GM23338 (cell line): ENCODE data around the gene ROBO1. TPM values are rescaled to one million over a fixed set of nuclear protein-coding genes. Genes with fewer than 3 reads are reported as not detected.

Experiments used
- ATAC-seq: fragments of 200-7000 bp; cut with Tn5 transposase; 3 replicates; pipeline ENCODE4 v1.9.1; 2020
- DNase-seq: peaks from one replicate; pipeline ENCODE4 v3.0.0-alpha.2; 2015; ENCODE audit warnings: low spot score
- H2AFZ ChIP-seq: fragments of 200-600 bp; sonication (generic); 2 replicates; pipeline ENCODE4 v1.8.0; 2016; ENCODE audit warnings: antibody characterized with exemption, mild to moderate bottlenecking, moderate library complexity
- H3F3A ChIP-seq: fragments of 200-600 bp; sonication (generic); replicated peaks from 2 replicates; pipeline ENCODE4 v1.8.0; 2017; ENCODE audit warnings: antibody characterized with exemption, mixed run types, low read depth
- H3K27ac ChIP-seq: fragments of 200-600 bp; sonication (generic); 2 replicates; pipeline ENCODE4 v1.6.1; 2016; ENCODE audit warnings: low read depth
- H3K27me3 ChIP-seq: fragments of 200-600 bp; sonication (generic); 2 replicates; pipeline ENCODE4 v1.8.0; 2016; ENCODE audit warnings: mild to moderate bottlenecking, mixed run types, moderate library complexity; ENCODE audit not compliant: insufficient read depth
- H3K36me3 ChIP-seq: fragments of 200-600 bp; sonication (generic); 2 replicates; pipeline ENCODE4 v1.8.0; 2016; ENCODE audit warnings: mild to moderate bottlenecking; ENCODE audit not compliant: insufficient read depth
- H3K4me1 ChIP-seq: fragments of 200-600 bp; sonication (generic); 2 replicates; pipeline ENCODE4 v1.8.0; 2016; ENCODE audit warnings: mild to moderate bottlenecking, moderate library complexity; ENCODE audit not compliant: insufficient read depth
- H3K4me2 ChIP-seq: fragments of 200-600 bp; sonication (generic); 2 replicates; pipeline ENCODE4 v1.7.1; 2017; ENCODE audit warnings: mixed run types
- H3K4me3 ChIP-seq: fragments of 200-600 bp; sonication (generic); 2 replicates; pipeline ENCODE4 v1.6.1; 2016; ENCODE audit warnings: mixed run types
- H3K79me2 ChIP-seq: fragments of 200-600 bp; sonication (generic); replicated peaks from 2 replicates; pipeline ENCODE4 v1.8.0; 2017; ENCODE audit warnings: mild to moderate bottlenecking; ENCODE audit not compliant: insufficient read depth
- H3K9me2 ChIP-seq: fragments of 200-600 bp; sonication (generic); 2 replicates; pipeline ENCODE4 v1.8.0; 2017; ENCODE audit not compliant: insufficient read depth
- H4K20me1 ChIP-seq: fragments of 200-600 bp; sonication (generic); replicated peaks from 2 replicates; pipeline ENCODE4 v1.8.0; 2017; ENCODE audit warnings: mild to moderate bottlenecking; ENCODE audit not compliant: insufficient read depth
- H3K27ac Mint-ChIP-seq: 2 replicates; pipeline ENCODE4 v1.8.0; 2020; ENCODE audit warnings: inconsistent platforms, mild to moderate bottlenecking, moderate library complexity, mixed read lengths
- H3K27me3 Mint-ChIP-seq: 3 replicates; pipeline ENCODE4 v1.8.0; 2022; ENCODE audit warnings: low read depth, mild to moderate bottlenecking, moderate library complexity, mixed read lengths, inconsistent platforms; ENCODE audit not compliant: insufficient read depth, poor library complexity
- H3K36me3 Mint-ChIP-seq: 3 replicates; pipeline ENCODE4 v1.8.0; 2021; ENCODE audit warnings: low read depth, mild to moderate bottlenecking, inconsistent platforms, moderate library complexity, mixed read lengths
- H3K4me1 Mint-ChIP-seq: 3 replicates; pipeline ENCODE4 v1.8.0; 2020; ENCODE audit warnings: mild to moderate bottlenecking, inconsistent platforms, mixed read lengths
- H3K4me3 Mint-ChIP-seq: 3 replicates; pipeline ENCODE4 v1.8.0; 2021; ENCODE audit warnings: moderate library complexity, mild to moderate bottlenecking, inconsistent platforms, mixed read lengths
- H3K9me3 Mint-ChIP-seq: 3 replicates; pipeline ENCODE4 v1.8.0; 2020; ENCODE audit warnings: moderate library complexity, mild to moderate bottlenecking, inconsistent platforms, mixed read lengths
- CREB1 ChIP-seq: fragments of 250-450 bp; sonication (Bioruptor Pico); IDR thresholded peaks from 2 replicates; pipeline ENCODE4 v1.5.0; 2020; ENCODE audit warnings: low read depth, mild to moderate bottlenecking, moderate library complexity
- CTCF ChIP-seq, 2 experiments: fragments of 200-600 bp in 1 of 2; sonication (generic) in 1 of 2; conservative IDR thresholded peaks; 2 replicates each; pipeline versions ENCODE4 v1.5.1 to v1.6.1; 2016 to 2017; ENCODE audit warnings: antibody characterized with exemption in 2 of 2, low read depth in 2 of 2, mild to moderate bottlenecking in 2 of 2, moderate library complexity in 1 of 2
- EZH2 ChIP-seq: fragments of 200-600 bp; sonication (generic); IDR thresholded peaks from one replicate; pipeline ENCODE4 v1.8.0; 2017; ENCODE audit warnings: antibody characterized with exemption, mild to moderate bottlenecking, low read depth; ENCODE audit not compliant: unreplicated experiment
- EZH2phosphoT487 ChIP-seq: fragments of 200-600 bp; sonication (generic); IDR thresholded peaks from one replicate; pipeline ENCODE4 v1.8.1; 2018; ENCODE audit warnings: antibody characterized with exemption; ENCODE audit not compliant: unreplicated experiment
- JUNB ChIP-seq: IDR thresholded peaks from one replicate; pipeline ENCODE4 v1.6.1; 2016; ENCODE audit warnings: antibody characterized with exemption; ENCODE audit not compliant: unreplicated experiment
- NANOG ChIP-seq: IDR thresholded peaks from 2 replicates; pipeline ENCODE4 v1.6.1; 2016; ENCODE audit warnings: antibody characterized with exemption, borderline replicate concordance
- POLR2AphosphoS5 ChIP-seq: IDR thresholded peaks from 2 replicates; pipeline ENCODE4 v1.6.1; 2016; ENCODE audit warnings: antibody characterized with exemption, low read depth
- STAT1 ChIP-seq: IDR thresholded peaks from one replicate; pipeline ENCODE4 v1.6.1; 2016; ENCODE audit warnings: antibody characterized with exemption; ENCODE audit not compliant: unreplicated experiment
- ZNF114 ChIP-seq: fragments of 250-450 bp; sonication (Bioruptor Pico); IDR thresholded peaks from 2 replicates; pipeline ENCODE4 v1.5.0; 2020; ENCODE audit warnings: mild to moderate bottlenecking, moderate library complexity
- ZNF331 ChIP-seq: fragments of 250-450 bp; sonication (Bioruptor Pico); IDR thresholded peaks from 2 replicates; pipeline ENCODE4 v1.5.0; 2020; ENCODE audit warnings: low read depth, mild to moderate bottlenecking, moderate library complexity
- ZNF462 ChIP-seq: fragments of 250-450 bp; sonication (Bioruptor Pico); IDR thresholded peaks from 2 replicates; pipeline ENCODE4 v1.5.0; 2020; ENCODE audit warnings: mild to moderate bottlenecking, moderate library complexity
- polyA plus RNA-seq: library from polyadenylated mRNA; unstranded; fragments of >200 nt; fragmentation: Nextera tagmentation; extraction: Ambion mirVana; gene quantifications from 2 replicates; pipeline ENCODE4 v1.2.1, GENCODE V29; 2016
- total RNA-seq: library from RNA; depleted of rRNA; stranded (reverse); fragments of >200 nt; shearing (Covaris generic); gene quantifications from 2 replicates; pipeline ENCODE4 v1.2.3, GENCODE V29; 2014
- TF ChIP-seq, protein P1 (sequence below): IDR thresholded peaks from 2 replicates; pipeline ENCODE4 v1.6.1; 2016; ENCODE audit warnings: antibody characterized with exemption
- TF ChIP-seq, protein P2 (sequence below): IDR thresholded peaks from one replicate; pipeline ENCODE4 v1.6.1; 2018; ENCODE audit warnings: antibody characterized with exemption; ENCODE audit not compliant: unreplicated experiment

ROBO1 gene
- total and polyA plus RNA-seq, 2 experiments from 2014 or later, result 19.2 to 78.3 TPM

DNA sequence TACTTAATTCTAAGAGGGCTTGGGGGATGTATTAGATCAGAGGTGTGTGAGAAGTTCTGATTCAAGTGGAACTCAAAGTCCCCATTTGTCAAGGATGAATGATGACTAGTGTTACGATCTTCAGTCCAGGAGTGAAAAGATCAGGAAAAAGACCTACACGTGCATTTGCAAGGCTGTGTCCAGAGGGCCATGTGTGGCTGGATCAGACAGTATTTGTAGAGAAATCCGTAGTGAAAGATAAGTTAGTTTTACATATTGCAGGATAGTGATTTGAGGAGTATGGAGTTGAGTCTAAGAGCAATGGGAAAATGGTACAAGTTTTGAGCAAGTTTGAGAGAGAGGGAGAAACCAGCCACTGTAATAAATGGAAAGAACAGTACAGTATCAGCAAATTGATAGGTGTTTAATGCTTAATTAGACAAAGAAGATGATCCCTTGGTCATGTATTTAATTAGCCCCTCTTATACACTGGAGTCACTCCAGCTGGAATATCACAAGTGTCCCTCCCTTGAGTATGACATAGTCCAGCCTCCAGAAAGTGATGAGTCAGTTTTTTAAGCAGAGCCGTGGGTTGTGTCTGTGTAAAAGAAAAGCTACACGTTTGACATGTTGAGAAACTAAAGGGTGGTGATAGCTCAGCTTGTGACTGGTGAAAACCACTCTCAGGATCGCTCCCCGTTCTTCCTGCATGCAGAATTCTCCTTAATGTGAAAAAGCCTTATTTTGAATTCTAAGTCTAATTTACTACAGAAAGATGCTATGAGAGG is 348.8 kb downstream of the ROBO1 start:
- no peaks in the 10 kb centered on the region for H3K79me2 ChIP-seq
- H4K20me1 ChIP-seq, result no peaks in the 10 kb centered on the region
- H3F3A ChIP-seq, result no peaks in the 10 kb centered on the region
- H2AFZ ChIP-seq, result no peak overlapping the region
- Mint-ChIP-seq H3K27ac (no peak overlapping the region), H3K4me1 (no peaks in the 10 kb centered on the region), H3K36me3 (no peaks in the 10 kb centered on the region), H3K4me3 (no peak overlapping the region), H3K27me3 (no peaks in the 10 kb centered on the region), H3K9me3 (no peaks in the 10 kb centered on the region)
- H3K27ac ChIP-seq, result no peak overlapping the region
- TF ChIP-seq NANOG, result no peak
- TF ChIP-seq ZNF331, result no peak
- TF ChIP-seq EZH2, result no peak
- no peak for TF ChIP-seq STAT1
- TF ChIP-seq, protein P1, sequence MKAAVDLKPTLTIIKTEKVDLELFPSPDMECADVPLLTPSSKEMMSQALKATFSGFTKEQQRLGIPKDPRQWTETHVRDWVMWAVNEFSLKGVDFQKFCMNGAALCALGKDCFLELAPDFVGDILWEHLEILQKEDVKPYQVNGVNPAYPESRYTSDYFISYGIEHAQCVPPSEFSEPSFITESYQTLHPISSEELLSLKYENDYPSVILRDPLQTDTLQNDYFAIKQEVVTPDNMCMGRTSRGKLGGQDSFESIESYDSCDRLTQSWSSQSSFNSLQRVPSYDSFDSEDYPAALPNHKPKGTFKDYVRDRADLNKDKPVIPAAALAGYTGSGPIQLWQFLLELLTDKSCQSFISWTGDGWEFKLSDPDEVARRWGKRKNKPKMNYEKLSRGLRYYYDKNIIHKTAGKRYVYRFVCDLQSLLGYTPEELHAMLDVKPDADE, result no peak
- TF ChIP-seq ZNF462 (CRISPR knock-in tag), result no peak
- TF ChIP-seq EZH2phosphoT487, result no peak
- TF ChIP-seq CREB1, result no peak
- TF ChIP-seq, protein P2, sequence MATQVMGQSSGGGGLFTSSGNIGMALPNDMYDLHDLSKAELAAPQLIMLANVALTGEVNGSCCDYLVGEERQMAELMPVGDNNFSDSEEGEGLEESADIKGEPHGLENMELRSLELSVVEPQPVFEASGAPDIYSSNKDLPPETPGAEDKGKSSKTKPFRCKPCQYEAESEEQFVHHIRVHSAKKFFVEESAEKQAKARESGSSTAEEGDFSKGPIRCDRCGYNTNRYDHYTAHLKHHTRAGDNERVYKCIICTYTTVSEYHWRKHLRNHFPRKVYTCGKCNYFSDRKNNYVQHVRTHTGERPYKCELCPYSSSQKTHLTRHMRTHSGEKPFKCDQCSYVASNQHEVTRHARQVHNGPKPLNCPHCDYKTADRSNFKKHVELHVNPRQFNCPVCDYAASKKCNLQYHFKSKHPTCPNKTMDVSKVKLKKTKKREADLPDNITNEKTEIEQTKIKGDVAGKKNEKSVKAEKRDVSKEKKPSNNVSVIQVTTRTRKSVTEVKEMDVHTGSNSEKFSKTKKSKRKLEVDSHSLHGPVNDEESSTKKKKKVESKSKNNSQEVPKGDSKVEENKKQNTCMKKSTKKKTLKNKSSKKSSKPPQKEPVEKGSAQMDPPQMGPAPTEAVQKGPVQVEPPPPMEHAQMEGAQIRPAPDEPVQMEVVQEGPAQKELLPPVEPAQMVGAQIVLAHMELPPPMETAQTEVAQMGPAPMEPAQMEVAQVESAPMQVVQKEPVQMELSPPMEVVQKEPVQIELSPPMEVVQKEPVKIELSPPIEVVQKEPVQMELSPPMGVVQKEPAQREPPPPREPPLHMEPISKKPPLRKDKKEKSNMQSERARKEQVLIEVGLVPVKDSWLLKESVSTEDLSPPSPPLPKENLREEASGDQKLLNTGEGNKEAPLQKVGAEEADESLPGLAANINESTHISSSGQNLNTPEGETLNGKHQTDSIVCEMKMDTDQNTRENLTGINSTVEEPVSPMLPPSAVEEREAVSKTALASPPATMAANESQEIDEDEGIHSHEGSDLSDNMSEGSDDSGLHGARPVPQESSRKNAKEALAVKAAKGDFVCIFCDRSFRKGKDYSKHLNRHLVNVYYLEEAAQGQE, result no peak
- no peak for TF ChIP-seq CTCF (conservative IDR thresholded peaks at IDR 0.05; ENCODE audit: low read depth in 2 of 2)
- TF ChIP-seq POLR2AphosphoS5, result no peak
- no peak for TF ChIP-seq ZNF114 (CRISPR knock-in tag)
- TF ChIP-seq JUNB, result no peak
- DNase-seq, result no peak
- H3K4me1 ChIP-seq, result no peaks in the 10 kb centered on the region
- H3K9me2 ChIP-seq, result no peaks in the 10 kb centered on the region
- H3K4me3 ChIP-seq, result no peak overlapping the region
- no peak overlapping the region for H3K4me2 ChIP-seq
- H3K36me3 ChIP-seq, result no peaks in the 10 kb centered on the region
- ATAC-seq, result no peak
- no peaks in the 10 kb centered on the region for H3K27me3 ChIP-seq
